ENCODE data around the gene PFKFB2. TPM values are rescaled to one million over a fixed set of nuclear protein-coding genes. Genes with fewer than 3 reads are reported as not detected.

Gene PFKFB2
- total RNA-seq, 6 donors from 2014 or later = 25.3 to 95.5 (median 58.0) TPM

DNA sequence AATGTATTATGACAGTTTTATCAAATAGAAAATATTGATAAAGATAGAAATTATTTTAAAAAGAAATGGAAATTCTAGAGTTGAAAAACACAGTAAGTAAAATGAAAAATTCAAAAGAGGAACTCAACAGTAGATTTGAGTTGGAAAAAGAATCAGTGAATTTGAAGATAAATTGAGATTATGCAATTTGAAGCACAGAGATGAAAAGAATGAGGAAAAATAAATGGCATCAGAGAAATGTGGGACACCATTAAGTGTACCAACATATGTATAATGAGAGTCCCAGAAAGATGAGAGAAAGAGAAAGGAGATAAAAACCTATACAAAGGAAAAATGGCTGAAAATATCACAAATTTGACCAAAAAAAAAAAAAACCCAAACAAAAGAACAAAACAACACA is 76.0 kb downstream of the PFKFB2 start:
- DNase-seq (no peak), ATAC-seq (ENCODE audit: low FRiP score in 2 of 2) (no peak)
- Histone ChIP-seq H3K36me3 (peaks cover 0 to 7% (median 0%) of the 10 kb centered on the region in 4 donors), H3K9me3 (peaks cover 6 to 16% (median 12%) of the 10 kb centered on the region in 4 donors), H3K27me3 (no peaks in the 10 kb centered on the region), H3K27ac (no peak overlapping the region), H3K4me1 (no peaks in the 10 kb centered on the region), H3K4me3 (no peak overlapping the region)
- TF ChIP-seq POLR2AphosphoS5 (IDR thresholded peaks at IDR 0.05) (no peak), EP300 (IDR thresholded peaks at IDR 0.05) (no peak), POLR2A (IDR thresholded peaks at IDR 0.05) (no peak)
- TF ChIP-seq, protein P1, sequence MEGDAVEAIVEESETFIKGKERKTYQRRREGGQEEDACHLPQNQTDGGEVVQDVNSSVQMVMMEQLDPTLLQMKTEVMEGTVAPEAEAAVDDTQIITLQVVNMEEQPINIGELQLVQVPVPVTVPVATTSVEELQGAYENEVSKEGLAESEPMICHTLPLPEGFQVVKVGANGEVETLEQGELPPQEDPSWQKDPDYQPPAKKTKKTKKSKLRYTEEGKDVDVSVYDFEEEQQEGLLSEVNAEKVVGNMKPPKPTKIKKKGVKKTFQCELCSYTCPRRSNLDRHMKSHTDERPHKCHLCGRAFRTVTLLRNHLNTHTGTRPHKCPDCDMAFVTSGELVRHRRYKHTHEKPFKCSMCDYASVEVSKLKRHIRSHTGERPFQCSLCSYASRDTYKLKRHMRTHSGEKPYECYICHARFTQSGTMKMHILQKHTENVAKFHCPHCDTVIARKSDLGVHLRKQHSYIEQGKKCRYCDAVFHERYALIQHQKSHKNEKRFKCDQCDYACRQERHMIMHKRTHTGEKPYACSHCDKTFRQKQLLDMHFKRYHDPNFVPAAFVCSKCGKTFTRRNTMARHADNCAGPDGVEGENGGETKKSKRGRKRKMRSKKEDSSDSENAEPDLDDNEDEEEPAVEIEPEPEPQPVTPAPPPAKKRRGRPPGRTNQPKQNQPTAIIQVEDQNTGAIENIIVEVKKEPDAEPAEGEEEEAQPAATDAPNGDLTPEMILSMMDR (IDR thresholded peaks at IDR 0.05) = no peak

Other genes starting within 250 kb of the PFKFB2 start
- gene IL20, start 187.7 kb upstream of the PFKFB2 start, total RNA-seq = not detected
- gene IL24, start 155.8 kb upstream of the PFKFB2 start, total RNA-seq = under 1 TPM in 1 of 6 donors, not detected in 5; 0.24 TPM
- 10 to 100 TPM in 1 of 6 donors, 1 to 10 TPM in 5; 4.3 to 13.6 (median 7.2) TPM for gene FCMR, start 131.3 kb upstream of the PFKFB2 start, total RNA-seq
- 1,000 to 10,000 TPM in 1 of 6 donors, 100 to 1,000 TPM in 5; 396 to 1,034 (median 618) TPM for gene PIGR, start 106.8 kb upstream of the PFKFB2 start, total RNA-seq
- gene FCAMR, start 82.8 kb upstream of the PFKFB2 start, total RNA-seq = 1 to 10 TPM in 1 of 6 donors, not detected in 5; 7.3 TPM
- gene C1orf116, start 20.5 kb upstream of the PFKFB2 start, total RNA-seq = 100 to 1,000 TPM in 5 of 6 donors, 10 to 100 TPM in 1; 92.5 to 222 (median 193) TPM
- 10 to 100 TPM in 3 of 6 donors, 1 to 10 TPM in 3; 6.0 to 24.4 (median 9.4) TPM for gene YOD1, start 2.1 kb upstream of the PFKFB2 start, total RNA-seq
- 10 to 100 TPM in 2 of 6 donors, 1 to 10 TPM in 4; 1.1 to 40.9 (median 9.2) TPM for gene C4BPB, start 35.6 kb downstream of the PFKFB2 start, total RNA-seq
- gene C4BPA, start 51.0 kb downstream of the PFKFB2 start, total RNA-seq = 100 to 1,000 TPM in 3 of 6 donors, 10 to 100 TPM in 3; 39.0 to 618 (median 118) TPM

All from upper lobe of left lung (tissue), 6 donors.